GM19099 (cell line): ENCODE data around the gene ZNF587.

Experiments used
- POLR2A ChIP-seq: IDR thresholded peaks from 3 replicates; pipeline ENCODE4 v1.6.1; 2011; ENCODE audit warnings: low read depth; ENCODE audit not compliant: insufficient read length; ENCODE audit errors: extremely low read depth

Gene ZNF587

DNA sequence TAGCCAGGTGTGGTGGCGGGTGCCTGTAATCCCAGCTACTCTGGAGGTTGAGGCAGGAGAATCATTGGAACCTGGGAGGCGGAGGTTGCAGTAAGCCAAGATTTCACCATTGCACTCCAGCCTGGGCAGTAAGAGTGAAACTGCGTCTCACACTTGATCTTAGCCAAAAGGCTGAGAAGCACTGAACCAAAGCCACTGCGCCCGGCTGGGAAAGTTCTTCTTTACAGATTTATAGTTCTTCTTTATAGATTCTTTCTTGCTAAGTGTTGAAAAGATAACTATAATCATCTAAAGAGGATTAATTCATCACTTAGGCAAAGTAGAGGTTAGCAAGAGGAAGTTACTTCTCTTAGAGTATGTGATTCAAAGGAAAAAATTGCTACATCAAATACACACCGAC lies 55.6 kb downstream of the ZNF587 start:
- no peak for TF ChIP-seq POLR2A

- no peak for TF ChIP-seq POLR2A
Measured at GRCh38 chr19:57907394-57907793, 57.7 kb downstream of the ZNF587 start.

DNA sequence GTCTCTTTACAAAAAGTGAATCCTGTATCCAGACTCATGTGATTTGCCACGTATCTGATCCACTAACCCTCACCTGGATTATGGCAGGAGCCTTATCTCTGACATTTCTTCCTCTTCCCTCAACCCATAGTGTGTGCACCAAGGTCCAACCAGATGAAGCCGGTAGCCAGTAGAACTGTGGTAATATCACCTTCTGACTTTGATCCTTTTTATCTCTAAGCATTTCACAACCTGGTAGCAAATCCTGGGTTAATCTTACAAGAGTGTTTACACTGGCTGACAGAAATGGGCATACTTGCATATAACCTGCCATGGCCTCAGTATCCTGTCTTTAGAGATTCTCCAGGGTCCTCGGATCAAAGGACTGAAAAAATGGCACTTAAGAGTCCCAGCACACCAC lies 64.9 kb downstream of the ZNF587 start:
- TF ChIP-seq POLR2A, result no peak
